GM12878 (cell line): ENCODE data around the gene PLCG2. TPM values are rescaled to one million over a fixed set of nuclear protein-coding genes. Genes with fewer than 3 reads are reported as not detected.
A peak's percentile ranks its signal among the peaks of the same experiment; 100 is the strongest.

Source experiments
- CBX3 ChIP-seq: fragments of 200-600 bp; sonication (generic); IDR thresholded peaks from 2 replicates; pipeline ENCODE4 v1.6.1; 2016; ENCODE audit warnings: low read depth, borderline replicate concordance
- CHD1 ChIP-seq: IDR thresholded peaks from 2 replicates; pipeline ENCODE4 v1.6.1; 2012; ENCODE audit warnings: low read depth, low read length, improper control_type of control experiment
- EP300 ChIP-seq, 2 experiments: fragments of 150-350 bp in 1 of 2; IDR thresholded peaks; 2 replicates each; pipeline ENCODE4 v1.6.1; 2011 to 2012; ENCODE audit warnings: low read depth in 2 of 2, low read length in 2 of 2, borderline replicate concordance in 1 of 2, improper control_type of control experiment in 1 of 2, inconsistent platforms in 1 of 2; ENCODE audit not compliant: control insufficient read depth in 1 of 2
- EZH2 ChIP-seq: IDR thresholded peaks from 2 replicates; pipeline ENCODE4 v1.6.1; 2012; ENCODE audit warnings: low read depth, mild to moderate bottlenecking, control low read depth, inconsistent platforms, low read length, borderline replicate concordance; ENCODE audit not compliant: control insufficient read depth
- FOS ChIP-seq: IDR thresholded peaks from 3 replicates; pipeline ENCODE4 v1.6.1; 2011; ENCODE audit warnings: borderline replicate concordance; ENCODE audit not compliant: insufficient read length; ENCODE audit errors: extremely low read depth
- IRF4 ChIP-seq: IDR thresholded peaks from 2 replicates; pipeline ENCODE4 v1.6.1; 2011; ENCODE audit warnings: low read depth, low read length
- KAT2A ChIP-seq: conservative IDR thresholded peaks from 2 replicates; pipeline ENCODE4 v1.6.1; 2011; ENCODE audit warnings: low read depth, low read length; ENCODE audit not compliant: control insufficient read depth
- MEF2B ChIP-seq: fragments of 450-650 bp; IDR thresholded peaks from 2 replicates; pipeline ENCODE4 v1.6.1; 2018; ENCODE audit warnings: mild to moderate bottlenecking, moderate library complexity; ENCODE audit not compliant: partially characterized antibody, poor library complexity, severe bottlenecking
- MTA2 ChIP-seq: fragments of 450-650 bp; IDR thresholded peaks from 2 replicates; pipeline ENCODE4 v1.6.1; 2016; ENCODE audit warnings: low read depth, mild to moderate bottlenecking, moderate library complexity
- NFYB ChIP-seq: IDR thresholded peaks from 2 replicates; pipeline ENCODE4 v1.6.1; 2011; ENCODE audit warnings: low read depth, mild to moderate bottlenecking, low read length, improper control_type of control experiment, moderate library complexity; ENCODE audit not compliant: insufficient read depth
- PAX5 ChIP-seq: IDR thresholded peaks from 2 replicates; pipeline ENCODE4 v1.6.1; 2011; ENCODE audit warnings: low read depth, low read length, borderline replicate concordance
- POLR2AphosphoS5 ChIP-seq: IDR thresholded peaks from 2 replicates; pipeline ENCODE4 v1.6.1; 2011; ENCODE audit warnings: mild to moderate bottlenecking, low read length, inconsistent platforms
- RAD21 ChIP-seq: IDR thresholded peaks from 2 replicates; pipeline ENCODE4 v1.6.1; 2011; ENCODE audit warnings: mild to moderate bottlenecking, low read depth, low read length, moderate library complexity; ENCODE audit not compliant: insufficient read depth
- RCOR1 ChIP-seq: conservative IDR thresholded peaks from 2 replicates; pipeline ENCODE4 v1.6.1; 2012; ENCODE audit warnings: low read depth, low read length, improper control_type of control experiment
- SIN3A ChIP-seq: IDR thresholded peaks from 2 replicates; pipeline ENCODE4 v1.6.1; 2012; ENCODE audit warnings: low read depth, low read length, improper control_type of control experiment
- SMARCA5 ChIP-seq: fragments of 450-650 bp; IDR thresholded peaks from 2 replicates; pipeline ENCODE4 v1.6.1; 2017; ENCODE audit warnings: mild to moderate bottlenecking
- STAT1 ChIP-seq: fragments of 450-650 bp; conservative IDR thresholded peaks from 2 replicates; pipeline ENCODE4 v1.6.1; 2014; ENCODE audit warnings: antibody characterized with exemption, mild to moderate bottlenecking
- TARDBP ChIP-seq: IDR thresholded peaks from 2 replicates; pipeline ENCODE4 v1.6.1; 2016; ENCODE audit warnings: borderline replicate concordance
- YBX1 ChIP-seq: fragments of 450-650 bp; IDR thresholded peaks from 2 replicates; pipeline ENCODE4 v1.6.1; 2016; ENCODE audit warnings: antibody characterized with exemption
- ZSCAN29 ChIP-seq: fragments of 450-650 bp; IDR thresholded peaks from 2 replicates; pipeline ENCODE4 v1.6.1; 2017; ENCODE audit warnings: mild to moderate bottlenecking, moderate library complexity
- polyA plus RNA-seq, 11 experiments: library from polyadenylated mRNA; depleted of rRNA in 4 of 11; unstranded in 6 of 11; stranded (reverse) in 5 of 11; fragments of >200 nt; fragmentation: Nextera tagmentation in 4 of 11; fragmentation: Illumina TruSeq in 1 of 11; extraction: Ambion mirVana in 4 of 11; extraction: Trizol in 1 of 11; gene quantifications; 1 replicate in 1 of 11; 2 replicates in 10 of 11; pipeline versions ENCODE4 v1.2.1 to v1.2.3, GENCODE V29; 2011 to 2016; ENCODE audit warnings: inconsistent platforms in 2 of 11, missing spikeins in 2 of 11, low read depth in 1 of 11
- total RNA-seq, 4 experiments: library from RNA; depleted of rRNA in 3 of 4; stranded (reverse); fragments of >200 nt in 3 of 4; fragmentation: Illumina TruSeq in 1 of 4; extraction: Trizol in 1 of 4; gene quantifications; 2 replicates each; pipeline versions ENCODE4 v1.2.1 to v1.2.3, GENCODE V29; 2013 to 2021
- TF ChIP-seq, protein P1 (sequence below): fragments of 450-650 bp; IDR thresholded peaks from 2 replicates; pipeline ENCODE4 v1.6.1; 2016; ENCODE audit warnings: mild to moderate bottlenecking, moderate library complexity, borderline replicate concordance
- TF ChIP-seq, protein P2 (sequence below): IDR thresholded peaks from 2 replicates; pipeline ENCODE4 v1.6.1; 2012; ENCODE audit warnings: mild to moderate bottlenecking, low read depth, low read length
- TF ChIP-seq, protein P3 (sequence below): fragments of 450-650 bp; IDR thresholded peaks from 2 replicates; pipeline ENCODE4 v1.6.1; 2016; ENCODE audit warnings: mild to moderate bottlenecking

Gene PLCG2
- total and polyA plus RNA-seq, 10 of the 15 experiments (the other 5 are each of a cell fraction or from before 2014, with no cell fraction given), result 47.6 to 256 (median 149) TPM

DNA sequence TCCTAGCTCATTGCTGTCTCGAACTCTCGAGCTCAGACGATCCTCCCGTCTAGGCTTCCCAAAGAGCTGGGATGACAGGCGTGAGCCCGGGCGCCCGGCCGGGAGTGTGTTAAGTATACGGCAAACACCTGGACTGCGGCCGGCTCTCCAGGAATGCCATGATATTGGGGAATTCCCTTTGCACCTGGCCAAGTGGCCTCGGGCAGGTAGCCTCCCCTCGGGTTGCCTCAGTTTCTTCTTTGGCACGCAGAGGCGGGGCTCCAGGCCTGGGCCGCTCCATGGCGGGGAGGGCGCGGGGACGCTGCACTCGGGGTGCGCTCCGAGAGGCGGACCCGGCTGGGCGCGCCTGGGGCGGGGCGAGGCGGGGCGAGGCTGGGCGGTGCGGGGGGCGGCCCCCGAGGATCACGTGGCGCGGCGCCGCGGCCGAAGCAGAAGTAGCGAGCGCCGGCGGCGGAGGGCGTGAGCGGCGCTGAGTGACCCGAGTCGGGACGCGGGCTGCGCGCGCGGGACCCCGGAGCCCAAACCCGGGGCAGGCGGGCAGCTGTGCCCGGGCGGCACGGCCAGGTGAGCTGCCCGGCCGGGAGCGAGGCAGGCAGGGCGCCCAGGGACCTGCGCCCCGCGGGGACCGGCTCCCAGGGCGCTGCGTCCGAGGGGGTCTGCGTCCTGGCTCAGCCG is at the start of gene PLCG2 (continued):
- no peak for TF ChIP-seq ZSCAN29
- no peak for TF ChIP-seq RAD21
- no peak for TF ChIP-seq EP300 (IDR thresholded peaks at IDR 0.05; ENCODE audit: borderline replicate concordance in 1 of 2, control insufficient read depth in 1 of 2, low read depth in 2 of 2, low read length in 2 of 2)
- no peak for TF ChIP-seq EZH2
- TF ChIP-seq, protein P1, sequence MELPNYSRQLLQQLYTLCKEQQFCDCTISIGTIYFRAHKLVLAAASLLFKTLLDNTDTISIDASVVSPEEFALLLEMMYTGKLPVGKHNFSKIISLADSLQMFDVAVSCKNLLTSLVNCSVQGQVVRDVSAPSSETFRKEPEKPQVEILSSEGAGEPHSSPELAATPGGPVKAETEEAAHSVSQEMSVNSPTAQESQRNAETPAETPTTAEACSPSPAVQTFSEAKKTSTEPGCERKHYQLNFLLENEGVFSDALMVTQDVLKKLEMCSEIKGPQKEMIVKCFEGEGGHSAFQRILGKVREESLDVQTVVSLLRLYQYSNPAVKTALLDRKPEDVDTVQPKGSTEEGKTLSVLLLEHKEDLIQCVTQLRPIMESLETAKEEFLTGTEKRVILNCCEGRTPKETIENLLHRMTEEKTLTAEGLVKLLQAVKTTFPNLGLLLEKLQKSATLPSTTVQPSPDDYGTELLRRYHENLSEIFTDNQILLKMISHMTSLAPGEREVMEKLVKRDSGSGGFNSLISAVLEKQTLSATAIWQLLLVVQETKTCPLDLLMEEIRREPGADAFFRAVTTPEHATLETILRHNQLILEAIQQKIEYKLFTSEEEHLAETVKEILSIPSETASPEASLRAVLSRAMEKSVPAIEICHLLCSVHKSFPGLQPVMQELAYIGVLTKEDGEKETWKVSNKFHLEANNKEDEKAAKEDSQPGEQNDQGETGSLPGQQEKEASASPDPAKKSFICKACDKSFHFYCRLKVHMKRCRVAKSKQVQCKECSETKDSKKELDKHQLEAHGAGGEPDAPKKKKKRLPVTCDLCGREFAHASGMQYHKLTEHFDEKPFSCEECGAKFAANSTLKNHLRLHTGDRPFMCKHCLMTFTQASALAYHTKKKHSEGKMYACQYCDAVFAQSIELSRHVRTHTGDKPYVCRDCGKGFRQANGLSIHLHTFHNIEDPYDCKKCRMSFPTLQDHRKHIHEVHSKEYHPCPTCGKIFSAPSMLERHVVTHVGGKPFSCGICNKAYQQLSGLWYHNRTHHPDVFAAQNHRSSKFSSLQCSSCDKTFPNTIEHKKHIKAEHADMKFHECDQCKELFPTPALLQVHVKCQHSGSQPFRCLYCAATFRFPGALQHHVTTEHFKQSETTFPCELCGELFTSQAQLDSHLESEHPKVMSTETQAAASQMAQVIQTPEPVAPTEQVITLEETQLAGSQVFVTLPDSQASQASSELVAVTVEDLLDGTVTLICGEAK, result no peak
- no peak for TF ChIP-seq MEF2B
- TF ChIP-seq IRF4, result no peak
- TF ChIP-seq POLR2AphosphoS5, result peak; percentile 57
- no peak for TF ChIP-seq YBX1
- TF ChIP-seq FOS, result no peak
- TF ChIP-seq PAX5, result no peak
- no peak for TF ChIP-seq NFYB
- TF ChIP-seq MTA2, result no peak
- TF ChIP-seq STAT1, result no peak
- no peak for TF ChIP-seq CBX3
- TF ChIP-seq SIN3A, result no peak
- TF ChIP-seq TARDBP, result no peak
- TF ChIP-seq, protein P2, sequence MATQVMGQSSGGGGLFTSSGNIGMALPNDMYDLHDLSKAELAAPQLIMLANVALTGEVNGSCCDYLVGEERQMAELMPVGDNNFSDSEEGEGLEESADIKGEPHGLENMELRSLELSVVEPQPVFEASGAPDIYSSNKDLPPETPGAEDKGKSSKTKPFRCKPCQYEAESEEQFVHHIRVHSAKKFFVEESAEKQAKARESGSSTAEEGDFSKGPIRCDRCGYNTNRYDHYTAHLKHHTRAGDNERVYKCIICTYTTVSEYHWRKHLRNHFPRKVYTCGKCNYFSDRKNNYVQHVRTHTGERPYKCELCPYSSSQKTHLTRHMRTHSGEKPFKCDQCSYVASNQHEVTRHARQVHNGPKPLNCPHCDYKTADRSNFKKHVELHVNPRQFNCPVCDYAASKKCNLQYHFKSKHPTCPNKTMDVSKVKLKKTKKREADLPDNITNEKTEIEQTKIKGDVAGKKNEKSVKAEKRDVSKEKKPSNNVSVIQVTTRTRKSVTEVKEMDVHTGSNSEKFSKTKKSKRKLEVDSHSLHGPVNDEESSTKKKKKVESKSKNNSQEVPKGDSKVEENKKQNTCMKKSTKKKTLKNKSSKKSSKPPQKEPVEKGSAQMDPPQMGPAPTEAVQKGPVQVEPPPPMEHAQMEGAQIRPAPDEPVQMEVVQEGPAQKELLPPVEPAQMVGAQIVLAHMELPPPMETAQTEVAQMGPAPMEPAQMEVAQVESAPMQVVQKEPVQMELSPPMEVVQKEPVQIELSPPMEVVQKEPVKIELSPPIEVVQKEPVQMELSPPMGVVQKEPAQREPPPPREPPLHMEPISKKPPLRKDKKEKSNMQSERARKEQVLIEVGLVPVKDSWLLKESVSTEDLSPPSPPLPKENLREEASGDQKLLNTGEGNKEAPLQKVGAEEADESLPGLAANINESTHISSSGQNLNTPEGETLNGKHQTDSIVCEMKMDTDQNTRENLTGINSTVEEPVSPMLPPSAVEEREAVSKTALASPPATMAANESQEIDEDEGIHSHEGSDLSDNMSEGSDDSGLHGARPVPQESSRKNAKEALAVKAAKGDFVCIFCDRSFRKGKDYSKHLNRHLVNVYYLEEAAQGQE, result no peak
- 0 out of 2 replicates have a peak, but pooled peaks have one; percentile 21 for TF ChIP-seq CHD1
- TF ChIP-seq, protein P3, sequence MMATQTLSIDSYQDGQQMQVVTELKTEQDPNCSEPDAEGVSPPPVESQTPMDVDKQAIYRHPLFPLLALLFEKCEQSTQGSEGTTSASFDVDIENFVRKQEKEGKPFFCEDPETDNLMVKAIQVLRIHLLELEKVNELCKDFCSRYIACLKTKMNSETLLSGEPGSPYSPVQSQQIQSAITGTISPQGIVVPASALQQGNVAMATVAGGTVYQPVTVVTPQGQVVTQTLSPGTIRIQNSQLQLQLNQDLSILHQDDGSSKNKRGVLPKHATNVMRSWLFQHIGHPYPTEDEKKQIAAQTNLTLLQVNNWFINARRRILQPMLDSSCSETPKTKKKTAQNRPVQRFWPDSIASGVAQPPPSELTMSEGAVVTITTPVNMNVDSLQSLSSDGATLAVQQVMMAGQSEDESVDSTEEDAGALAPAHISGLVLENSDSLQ, result no peak
- no peak for TF ChIP-seq KAT2A
- TF ChIP-seq SMARCA5, result peak; percentile 71; the same call in 1 of the 2 replicates
- TF ChIP-seq RCOR1, result no peak
